Natural killer cell (primary cell): ENCODE data around the gene IBTK. TPM values are rescaled to one million over a fixed set of nuclear protein-coding genes. Genes with fewer than 3 reads are reported as not detected.

ENCODE experiments used
- ATAC-seq, 3 donors: fragments of 150-1000 bp in 2 of 3; fragments of 200-7000 bp in 1 of 3; cut with Tn5 transposase; 1 replicate in 1 of 3; 2 replicates in 2 of 3; pipeline ENCODE4 v1.10.0; 2021; ENCODE audit warnings: mild to moderate bottlenecking in 2 of 3, moderate library complexity in 2 of 3
- DNase-seq, 2 donors: peaks; one replicate each; pipeline versions ENCODE4 v3.0.0 to v3.0.0-alpha.2; 2013 to 2021; ENCODE audit warnings: mixed read lengths in 1 of 2
- H3K27ac ChIP-seq: one replicate; pipeline ENCODE4 v1.5.1; 2013; ENCODE audit warnings: mild to moderate bottlenecking, low read length
- H3K27me3 ChIP-seq: one replicate; pipeline ENCODE4 v1.6.1; 2013; ENCODE audit warnings: low read length; ENCODE audit not compliant: control insufficient read depth, insufficient read depth
- H3K36me3 ChIP-seq: one replicate; pipeline ENCODE4 v1.6.1; 2013; ENCODE audit warnings: low read length; ENCODE audit not compliant: control insufficient read depth, insufficient read depth
- H3K4me1 ChIP-seq: one replicate; pipeline ENCODE4 v1.6.1; 2013; ENCODE audit warnings: low read length; ENCODE audit not compliant: control insufficient read depth, insufficient read depth
- H3K4me3 ChIP-seq: one replicate; pipeline ENCODE4 v1.5.1; 2013; ENCODE audit warnings: low read length
- H3K9me3 ChIP-seq: one replicate; pipeline ENCODE4 v1.6.1; 2013; ENCODE audit warnings: low read length; ENCODE audit not compliant: control insufficient read depth, insufficient read depth
- H3K27ac Mint-ChIP-seq, 2 donors: one replicate each; pipeline ENCODE4 v1.8.0; 2022; ENCODE audit warnings: mild to moderate bottlenecking in 2 of 2, mixed read lengths in 2 of 2, moderate library complexity in 1 of 2
- H3K27me3 Mint-ChIP-seq, 2 donors: one replicate each; pipeline ENCODE4 v1.8.0; 2022; ENCODE audit warnings: low read depth in 2 of 2, mixed read lengths in 2 of 2
- H3K36me3 Mint-ChIP-seq: one replicate; pipeline ENCODE4 v1.8.0; 2022; ENCODE audit warnings: mixed read lengths
- H3K4me1 Mint-ChIP-seq, 2 donors: one replicate each; pipeline ENCODE4 v1.8.0; 2022; ENCODE audit warnings: mixed read lengths in 2 of 2
- H3K4me3 Mint-ChIP-seq: one replicate; pipeline ENCODE4 v1.8.0; 2022; ENCODE audit warnings: mild to moderate bottlenecking, moderate library complexity, mixed read lengths
- H3K9me3 Mint-ChIP-seq, 2 donors: one replicate each; pipeline ENCODE4 v1.8.0; 2022; ENCODE audit warnings: mixed read lengths in 2 of 2
- CTCF ChIP-seq: fragments of 200-600 bp; IDR thresholded peaks from one replicate; pipeline ENCODE4 v1.8.0; 2022; ENCODE audit warnings: antibody characterized with exemption
- WGBS: methylation state at CpG from one replicate; pipeline ENCODE4 v1.1.7; 2013; ENCODE audit warnings: missing lambda C conversion rate; ENCODE audit not compliant: insufficient coverage; 5-methylcytosine and 5-hydroxymethylcytosine counted together
- intact Hi-C: fragments of 100-400 bp; cut with micrococcal nuclease; formaldehyde crosslinking; loops from one replicate; pipeline ENCODE4 v1.14.2; 2022
- total RNA-seq, 4 donors: library from RNA; stranded (reverse); fragments of 120-200 nt in 1 of 4; gene quantifications; one replicate each; pipeline versions ENCODE4 v1.2.3 to v1.2.4, GENCODE V29; 2013 to 2022

IBTK gene
- total RNA-seq, 3 donors from 2014 or later (not counting 1 experiment from before 2014, with no cell fraction given) = 18.3 to 23.5 (median 22.2) TPM

DNA sequence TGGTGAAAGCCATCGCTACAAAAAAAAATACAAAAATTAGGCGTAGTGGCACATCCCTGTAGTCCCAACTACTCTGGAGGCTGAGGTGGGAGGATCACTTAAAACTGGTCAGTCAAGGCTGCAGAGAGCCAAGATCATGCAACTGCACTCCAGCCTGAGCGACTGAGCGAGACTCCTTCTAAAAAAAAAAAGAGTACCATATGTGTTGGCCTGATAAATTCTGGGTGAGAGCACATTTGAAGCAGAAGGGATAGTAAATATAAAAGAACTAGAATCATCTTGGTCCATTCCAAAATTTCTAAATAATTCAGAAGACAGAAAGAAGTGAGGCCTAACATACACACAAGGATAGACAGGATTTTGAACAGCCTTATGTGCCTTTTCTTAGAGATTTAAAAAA is 2.2 kb downstream of the IBTK start:
- Mint-ChIP-seq H3K27me3 (no peaks in the 10 kb centered on the region), H3K36me3 (no peaks in the 10 kb centered on the region), H3K4me1 (peaks cover 44 to 55% of the 10 kb centered on the region in 2 donors), H3K27ac (peak overlapping the region; percentile 33 to 67), H3K9me3 (no peaks in the 10 kb centered on the region), H3K4me3 (peak overlapping the region; percentile 55)
- ATAC-seq = no peak
- Histone ChIP-seq H3K4me3 (no peak overlapping the region), H3K9me3 (no peaks in the 10 kb centered on the region), H3K36me3 (no peaks in the 10 kb centered on the region), H3K27ac (no peak overlapping the region), H3K27me3 (no peaks in the 10 kb centered on the region), H3K4me1 (peaks cover 18% of the 10 kb centered on the region)
- TF ChIP-seq CTCF = no peak
- no peak for DNase-seq
- intact Hi-C loops = loop anchor here (5.0 kb wide), 1 partner anchor 822 kb away; the partner anchor contains the start of genes DOP1A and UBE3D
- 98% methylated on average over 4 of the region's 4 CpGs for WGBS

DNA sequence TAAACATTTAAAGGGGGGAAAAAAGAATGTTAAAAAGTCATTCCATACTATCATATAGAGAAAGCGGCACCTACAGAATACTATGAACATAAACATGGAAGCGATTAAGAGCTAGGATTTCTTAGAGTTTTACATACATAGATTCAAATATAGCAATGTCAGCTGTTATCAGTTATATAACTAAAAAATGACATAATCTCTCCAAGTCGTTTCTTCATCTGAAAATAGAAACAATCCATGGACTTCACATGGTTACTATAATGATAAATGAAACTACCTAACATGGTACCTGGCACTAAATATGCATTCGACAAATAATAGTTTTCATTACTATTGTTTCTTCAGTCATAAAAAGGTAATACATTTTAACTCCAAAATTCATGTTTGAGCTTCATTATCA is 3.7 kb downstream of the IBTK start:
- no peaks in the 10 kb centered on the region for H3K9me3 Mint-ChIP-seq
- DNase-seq (no peak), ATAC-seq (no peak)
- H3K9me3 ChIP-seq = no peaks in the 10 kb centered on the region
- no peaks in the 10 kb centered on the region for H3K27me3 ChIP-seq
- H3K4me1 Mint-ChIP-seq = peaks cover 50 to 60% of the 10 kb centered on the region in 2 donors
- intact Hi-C loops = no loop called here
- H3K36me3 ChIP-seq = peaks cover 2% of the 10 kb centered on the region
- H3K4me3 Mint-ChIP-seq = no peak overlapping the region
- H3K4me3 ChIP-seq = no peak overlapping the region
- TF ChIP-seq CTCF = no peak
- H3K27me3 Mint-ChIP-seq = no peaks in the 10 kb centered on the region
- H3K4me1 ChIP-seq = peaks cover 18% of the 10 kb centered on the region
- H3K27ac ChIP-seq = no peak overlapping the region
- 100% methylated on average over 2 of the region's 4 CpGs for WGBS
- no peaks in the 10 kb centered on the region for H3K36me3 Mint-ChIP-seq
- peak overlapping the region; percentile 4 to 33 for H3K27ac Mint-ChIP-seq

GRCh38 chr6:82240186-82240585 is 7.4 kb downstream of the IBTK start:
- intact Hi-C loops = no loop called here
- Mint-ChIP-seq H3K36me3 (no peaks in the 10 kb centered on the region), H3K27me3 (no peaks in the 10 kb centered on the region), H3K4me1 (peaks cover 28 to 37% of the 10 kb centered on the region in 2 donors), H3K27ac (no peak overlapping the region), H3K4me3 (no peak overlapping the region), H3K9me3 (no peaks in the 10 kb centered on the region)
- H3K36me3 ChIP-seq = peaks cover 8% of the 10 kb centered on the region
- no peak overlapping the region for H3K4me3 ChIP-seq
- 96% methylated on average over 2 of the region's 3 CpGs for WGBS
- DNase-seq = no peak
- TF ChIP-seq CTCF = no peak
- no peak for ATAC-seq
- H3K4me1 ChIP-seq = no peaks in the 10 kb centered on the region
- H3K27ac ChIP-seq = no peak overlapping the region
- no peaks in the 10 kb centered on the region for H3K27me3 ChIP-seq
- no peaks in the 10 kb centered on the region for H3K9me3 ChIP-seq

DNA sequence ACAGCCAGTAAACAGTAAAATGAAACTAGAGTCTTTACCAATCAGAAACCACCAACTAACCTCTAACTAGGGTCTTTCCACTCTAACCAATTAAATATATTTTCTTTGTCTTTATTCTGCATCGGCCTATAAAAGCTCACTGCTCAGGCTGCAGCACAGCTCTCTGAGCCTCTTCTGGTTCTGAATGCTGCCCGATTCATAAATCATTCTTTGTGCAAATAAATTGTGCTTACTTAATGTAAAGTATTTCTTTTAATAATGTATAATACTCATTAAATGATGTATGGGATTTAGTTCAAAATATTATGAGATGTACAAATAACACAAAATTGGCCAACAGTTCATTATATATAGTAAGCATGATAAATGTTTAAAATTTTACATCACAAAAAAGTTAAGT is 7.9 kb downstream of the IBTK start:
- H3K36me3 Mint-ChIP-seq = no peaks in the 10 kb centered on the region
- 93% methylated on average over 2 of the region's 2 CpGs for WGBS
- Histone ChIP-seq H3K36me3 (peaks cover 8% of the 10 kb centered on the region), H3K27me3 (no peaks in the 10 kb centered on the region), H3K9me3 (no peaks in the 10 kb centered on the region), H3K4me3 (no peak overlapping the region), H3K27ac (no peak overlapping the region), H3K4me1 (no peaks in the 10 kb centered on the region)
- ATAC-seq (no peak), DNase-seq (no peak)
- no peaks in the 10 kb centered on the region for H3K9me3 Mint-ChIP-seq
- H3K27me3 Mint-ChIP-seq = no peaks in the 10 kb centered on the region
- no peak overlapping the region for H3K27ac Mint-ChIP-seq
- TF ChIP-seq CTCF = no peak
- peaks cover 23 to 31% of the 10 kb centered on the region in 2 donors for H3K4me1 Mint-ChIP-seq
- intact Hi-C loops = no loop called here
- H3K4me3 Mint-ChIP-seq = no peak overlapping the region
